NCI-H2029 treated with DMSO at 0.1 percent for 48 hours (cell line): ENCODE measurements around the gene TECTA.
"Not testable (repeated sequence)": the region's sequence is repeated elsewhere in the genome, so short reads cannot be mapped to it uniquely, and the experiment has no call there.

Experiments
- DNase-seq: peaks from one replicate; lab custom pipeline; 2025; lab: John Stamatoyannopoulos, UW

Gene TECTA

GRCh38 chr11:121229495-121230215 lies 128.6 kb downstream of the TECTA start:
- DNase-seq: no peak

GRCh38 chr11:121231576-121232278 lies 130.7 kb downstream of the TECTA start:
- no peak for DNase-seq

DNA sequence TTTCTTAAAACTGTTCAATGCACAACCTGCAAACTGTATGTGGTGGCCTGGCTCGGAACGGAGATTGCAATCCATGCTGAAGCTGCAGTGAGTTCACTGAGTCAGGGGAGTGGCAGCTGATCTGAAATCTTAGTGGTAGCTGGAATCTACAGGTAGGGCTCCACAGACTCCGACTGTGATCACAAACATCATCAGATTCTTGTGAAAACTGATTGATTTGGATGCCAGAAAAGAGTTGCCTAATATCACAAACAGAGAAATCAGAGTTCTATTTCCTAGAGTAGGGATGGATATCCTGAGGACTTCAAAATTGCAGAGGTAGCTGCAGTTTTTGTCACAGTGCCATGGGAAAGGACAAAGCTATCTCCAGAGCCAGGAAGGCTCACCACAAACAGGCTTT lies 134.0 kb downstream of the TECTA start:
- no peak for DNase-seq

- DNase-seq: no peak
Measured at GRCh38 chr11:121236115-121237001, 135.3 kb downstream of the TECTA start.

- not testable (repeated sequence) for DNase-seq
Measured at GRCh38 chr11:121237247-121237646, 136.2 kb downstream of the TECTA start.

- no peak for DNase-seq
Measured at GRCh38 chr11:121237686-121238658, 136.9 kb downstream of the TECTA start.

- DNase-seq: no peak
Measured at GRCh38 chr11:121238956-121239355, 137.9 kb downstream of the TECTA start.

DNA sequence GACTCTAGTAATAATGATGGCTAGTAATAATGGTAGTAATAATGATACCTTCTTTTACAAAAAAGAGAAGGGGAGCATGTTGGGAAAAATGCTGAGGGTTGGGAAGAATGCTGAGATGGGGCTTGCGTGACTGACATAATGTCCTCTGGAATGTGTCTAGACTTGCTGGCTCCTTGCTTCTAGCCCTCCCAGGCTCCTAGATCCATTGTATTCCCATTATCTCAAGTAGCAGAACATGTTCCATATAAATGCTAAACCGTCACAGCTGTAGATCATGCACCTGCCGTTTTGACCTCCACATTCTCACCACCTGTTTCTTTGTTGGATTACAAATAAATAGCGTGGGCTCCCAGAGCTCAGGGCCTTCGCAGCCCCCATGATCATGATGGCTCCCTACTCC lies 139.0 kb downstream of the TECTA start:
- DNase-seq: not testable (repeated sequence)

DNA sequence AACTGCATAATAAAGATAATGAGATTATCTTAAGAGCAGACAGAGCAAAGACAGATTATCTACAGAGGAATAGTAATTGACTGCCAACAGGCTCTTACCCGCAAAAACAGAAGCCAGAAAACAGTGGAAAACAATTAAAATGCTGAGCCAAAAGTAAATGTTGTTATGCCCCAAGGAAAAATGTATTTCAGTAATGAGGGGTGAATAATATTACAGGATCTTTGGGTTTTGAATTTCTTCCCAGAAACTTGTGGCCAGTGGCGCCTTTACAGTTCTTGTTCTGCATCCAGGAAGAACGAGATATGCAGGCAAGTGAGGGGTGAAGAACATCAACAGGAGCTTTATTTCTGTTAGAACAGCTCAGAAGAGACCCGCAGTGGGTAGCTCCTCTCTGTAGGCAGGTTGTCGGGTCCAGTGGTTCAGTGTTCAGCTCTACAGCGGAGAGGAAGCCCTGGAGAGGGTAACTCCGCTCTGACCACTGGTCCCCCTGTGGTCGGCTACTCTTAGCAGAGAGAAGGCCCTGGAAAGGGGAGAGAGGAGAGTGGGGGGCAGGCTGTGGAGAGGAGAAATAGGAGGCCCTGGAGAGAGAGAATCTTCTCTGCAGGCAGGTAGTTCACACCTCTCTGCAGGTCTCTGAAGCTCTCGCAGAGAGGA lies 139.7 kb downstream of the TECTA start:
- DNase-seq: no peak
